ENCODE measurements around the gene BARHL1.

The BARHL1 gene

GRCh38 chr9:132616725-132617124, 34.3 kb downstream of the BARHL1 start:
- Histone ChIP-seq H3K36me3 (ENCODE audit: control insufficient read depth, insufficient read depth, low read length) (peaks cover 74% of the 10 kb centered on the region), H3K9ac (ENCODE audit: low read depth, low read length) (no peak overlapping the region; the same call in 1 of the 2 replicates), H3K4me1 (ENCODE audit: control insufficient read depth, insufficient read depth, low read length) (peaks cover 14% of the 10 kb centered on the region), H3K4me3 (ENCODE audit: low read depth, low read length) (no peak overlapping the region), H3K27me3 (ENCODE audit: control insufficient read depth, insufficient read depth, low read length) (no peaks in the 10 kb centered on the region), H3K27ac (ENCODE audit: low read depth, low read length) (no peak overlapping the region), H3K9me3 (ENCODE audit: control insufficient read depth, insufficient read depth, low read length) (no peaks in the 10 kb centered on the region)

GRCh38 chr9:132622159-132622558, 39.8 kb downstream of the BARHL1 start:
- H3K4me3 ChIP-seq (ENCODE audit: low read depth, low read length): no peak overlapping the region
- peaks cover 63% of the 10 kb centered on the region for H3K36me3 ChIP-seq (ENCODE audit: control insufficient read depth, insufficient read depth, low read length)
- no peak overlapping the region for H3K9ac ChIP-seq (ENCODE audit: low read depth, low read length)
- H3K27ac ChIP-seq (ENCODE audit: low read depth, low read length): no peak overlapping the region
- H3K27me3 ChIP-seq (ENCODE audit: control insufficient read depth, insufficient read depth, low read length): no peaks in the 10 kb centered on the region
- no peaks in the 10 kb centered on the region for H3K9me3 ChIP-seq (ENCODE audit: control insufficient read depth, insufficient read depth, low read length)
- H3K4me1 ChIP-seq (ENCODE audit: control insufficient read depth, insufficient read depth, low read length): no peaks in the 10 kb centered on the region

GRCh38 chr9:132626285-132626684, 43.9 kb downstream of the BARHL1 start:
- Histone ChIP-seq H3K27ac (ENCODE audit: low read depth, low read length) (no peak overlapping the region), H3K4me3 (ENCODE audit: low read depth, low read length) (no peak overlapping the region), H3K36me3 (ENCODE audit: control insufficient read depth, insufficient read depth, low read length) (peaks cover 68% of the 10 kb centered on the region), H3K27me3 (ENCODE audit: control insufficient read depth, insufficient read depth, low read length) (no peaks in the 10 kb centered on the region), H3K9me3 (ENCODE audit: control insufficient read depth, insufficient read depth, low read length) (no peaks in the 10 kb centered on the region), H3K9ac (ENCODE audit: low read depth, low read length) (no peak overlapping the region), H3K4me1 (ENCODE audit: control insufficient read depth, insufficient read depth, low read length) (no peaks in the 10 kb centered on the region; the same call in 1 of the 2 replicates)

GRCh38 chr9:132627106-132627505, 44.7 kb downstream of the BARHL1 start:
- Histone ChIP-seq H3K9me3 (ENCODE audit: control insufficient read depth, insufficient read depth, low read length) (no peaks in the 10 kb centered on the region), H3K4me1 (ENCODE audit: control insufficient read depth, insufficient read depth, low read length) (no peaks in the 10 kb centered on the region; the same call in 1 of the 2 replicates)

GRCh38 chr9:132627594-132627993, 45.2 kb downstream of the BARHL1 start:
- peaks cover 65% of the 10 kb centered on the region for H3K36me3 ChIP-seq (ENCODE audit: control insufficient read depth, insufficient read depth, low read length)

More at GRCh38 chr9:132627106-132627505, 44.7 kb downstream of the BARHL1 start:
- Histone ChIP-seq H3K27me3 (ENCODE audit: control insufficient read depth, insufficient read depth, low read length) (no peaks in the 10 kb centered on the region), H3K27ac (ENCODE audit: low read depth, low read length) (no peak overlapping the region), H3K36me3 (ENCODE audit: control insufficient read depth, insufficient read depth, low read length) (peaks cover 69% of the 10 kb centered on the region), H3K9ac (ENCODE audit: low read depth, low read length) (no peak overlapping the region), H3K4me3 (ENCODE audit: low read depth, low read length) (no peak overlapping the region)

GRCh38 chr9:132628746-132629145, 46.3 kb downstream of the BARHL1 start:
- peaks cover 61% of the 10 kb centered on the region for H3K36me3 ChIP-seq (ENCODE audit: control insufficient read depth, insufficient read depth, low read length)
- H3K4me1 ChIP-seq (ENCODE audit: control insufficient read depth, insufficient read depth, low read length): no peaks in the 10 kb centered on the region; the same call in 1 of the 2 replicates
- no peaks in the 10 kb centered on the region for H3K9me3 ChIP-seq (ENCODE audit: control insufficient read depth, insufficient read depth, low read length)
- H3K9ac ChIP-seq (ENCODE audit: low read depth, low read length): no peak overlapping the region
- H3K4me3 ChIP-seq (ENCODE audit: low read depth, low read length): no peak overlapping the region
- no peaks in the 10 kb centered on the region for H3K27me3 ChIP-seq (ENCODE audit: control insufficient read depth, insufficient read depth, low read length)
- H3K27ac ChIP-seq (ENCODE audit: low read depth, low read length): no peak overlapping the region

More at GRCh38 chr9:132627594-132627993, 45.2 kb downstream of the BARHL1 start:
- Histone ChIP-seq H3K27ac (ENCODE audit: low read depth, low read length) (no peak overlapping the region), H3K4me1 (ENCODE audit: control insufficient read depth, insufficient read depth, low read length) (no peaks in the 10 kb centered on the region; the same call in 1 of the 2 replicates), H3K4me3 (ENCODE audit: low read depth, low read length) (no peak overlapping the region), H3K9ac (ENCODE audit: low read depth, low read length) (no peak overlapping the region), H3K27me3 (ENCODE audit: control insufficient read depth, insufficient read depth, low read length) (no peaks in the 10 kb centered on the region), H3K9me3 (ENCODE audit: control insufficient read depth, insufficient read depth, low read length) (no peaks in the 10 kb centered on the region)

GRCh38 chr9:132630116-132630515, 47.7 kb downstream of the BARHL1 start:
- no peaks in the 10 kb centered on the region for H3K27me3 ChIP-seq (ENCODE audit: control insufficient read depth, insufficient read depth, low read length)
- H3K4me3 ChIP-seq (ENCODE audit: low read depth, low read length): no peak overlapping the region
- H3K4me1 ChIP-seq (ENCODE audit: control insufficient read depth, insufficient read depth, low read length): no peaks in the 10 kb centered on the region; the same call in 1 of the 2 replicates
- no peaks in the 10 kb centered on the region for H3K9me3 ChIP-seq (ENCODE audit: control insufficient read depth, insufficient read depth, low read length)
- no peak overlapping the region for H3K27ac ChIP-seq (ENCODE audit: low read depth, low read length)
- H3K9ac ChIP-seq (ENCODE audit: low read depth, low read length): no peak overlapping the region
- peaks cover 59% of the 10 kb centered on the region for H3K36me3 ChIP-seq (ENCODE audit: control insufficient read depth, insufficient read depth, low read length)

- Histone ChIP-seq H3K27ac (ENCODE audit: low read depth, low read length) (no peak overlapping the region), H3K36me3 (ENCODE audit: control insufficient read depth, insufficient read depth, low read length) (peaks cover 52% of the 10 kb centered on the region), H3K4me3 (ENCODE audit: low read depth, low read length) (no peak overlapping the region), H3K4me1 (ENCODE audit: control insufficient read depth, insufficient read depth, low read length) (no peaks in the 10 kb centered on the region; the same call in 1 of the 2 replicates), H3K27me3 (ENCODE audit: control insufficient read depth, insufficient read depth, low read length) (no peaks in the 10 kb centered on the region), H3K9me3 (ENCODE audit: control insufficient read depth, insufficient read depth, low read length) (no peaks in the 10 kb centered on the region), H3K9ac (ENCODE audit: low read depth, low read length) (no peak overlapping the region)
Observed at GRCh38 chr9:132630811-132631210, 48.4 kb downstream of the BARHL1 start.

- Histone ChIP-seq H3K9me3 (ENCODE audit: control insufficient read depth, insufficient read depth, low read length) (no peaks in the 10 kb centered on the region), H3K36me3 (ENCODE audit: control insufficient read depth, insufficient read depth, low read length) (peaks cover 50% of the 10 kb centered on the region), H3K27me3 (ENCODE audit: control insufficient read depth, insufficient read depth, low read length) (no peaks in the 10 kb centered on the region), H3K27ac (ENCODE audit: low read depth, low read length) (no peak overlapping the region), H3K9ac (ENCODE audit: low read depth, low read length) (no peak overlapping the region), H3K4me3 (ENCODE audit: low read depth, low read length) (no peak overlapping the region), H3K4me1 (ENCODE audit: control insufficient read depth, insufficient read depth, low read length) (no peaks in the 10 kb centered on the region; the same call in 1 of the 2 replicates)
Observed at GRCh38 chr9:132631280-132631679, 48.9 kb downstream of the BARHL1 start.

GRCh38 chr9:132631685-132632084, 49.3 kb downstream of the BARHL1 start:
- peaks cover 50% of the 10 kb centered on the region for H3K36me3 ChIP-seq (ENCODE audit: control insufficient read depth, insufficient read depth, low read length)
- H3K4me1 ChIP-seq (ENCODE audit: control insufficient read depth, insufficient read depth, low read length): no peaks in the 10 kb centered on the region; the same call in 1 of the 2 replicates
- H3K9ac ChIP-seq (ENCODE audit: low read depth, low read length): no peak overlapping the region
- H3K27ac ChIP-seq (ENCODE audit: low read depth, low read length): no peak overlapping the region
- H3K27me3 ChIP-seq (ENCODE audit: control insufficient read depth, insufficient read depth, low read length): no peaks in the 10 kb centered on the region
- no peak overlapping the region for H3K4me3 ChIP-seq (ENCODE audit: low read depth, low read length)
- H3K9me3 ChIP-seq (ENCODE audit: control insufficient read depth, insufficient read depth, low read length): no peaks in the 10 kb centered on the region

- no peaks in the 10 kb centered on the region; the same call in 1 of the 2 replicates for H3K4me1 ChIP-seq (ENCODE audit: control insufficient read depth, insufficient read depth, low read length)
- H3K27me3 ChIP-seq (ENCODE audit: control insufficient read depth, insufficient read depth, low read length): no peaks in the 10 kb centered on the region
- H3K9me3 ChIP-seq (ENCODE audit: control insufficient read depth, insufficient read depth, low read length): no peaks in the 10 kb centered on the region
- no peak overlapping the region for H3K27ac ChIP-seq (ENCODE audit: low read depth, low read length)
- H3K36me3 ChIP-seq (ENCODE audit: control insufficient read depth, insufficient read depth, low read length): peaks cover 53% of the 10 kb centered on the region
- no peak overlapping the region for H3K9ac ChIP-seq (ENCODE audit: low read depth, low read length)
- H3K4me3 ChIP-seq (ENCODE audit: low read depth, low read length): no peak overlapping the region
Observed at GRCh38 chr9:132632413-132633129, 50.2 kb downstream of the BARHL1 start.

Data from HUES48 (cell line).